Glutamatergic neuron (in vitro differentiated cells): Measurements from ENCODE around the gene AMOTL2. TPM values are rescaled to one million over a fixed set of nuclear protein-coding genes. Genes with fewer than 3 reads are reported as not detected.

Experiments used
- DNase-seq: peaks from one replicate; pipeline ENCODE4 v3.0.0; 2022
- H3K27ac Mint-ChIP-seq: one replicate; pipeline ENCODE4 v1.8.0; 2020; ENCODE audit warnings: mild to moderate bottlenecking, mixed read lengths, inconsistent platforms; ENCODE audit not compliant: unreplicated experiment
- H3K27me3 Mint-ChIP-seq: one replicate; pipeline ENCODE4 v1.8.0; 2020; ENCODE audit warnings: mild to moderate bottlenecking, moderate library complexity, mixed read lengths, inconsistent platforms; ENCODE audit not compliant: unreplicated experiment
- H3K36me3 Mint-ChIP-seq: one replicate; pipeline ENCODE4 v1.8.0; 2020; ENCODE audit warnings: mild to moderate bottlenecking, mixed read lengths, inconsistent platforms; ENCODE audit not compliant: unreplicated experiment
- H3K4me1 Mint-ChIP-seq: one replicate; pipeline ENCODE4 v1.8.0; 2020; ENCODE audit warnings: mild to moderate bottlenecking, low read depth, mixed read lengths, inconsistent platforms; ENCODE audit not compliant: unreplicated experiment
- H3K4me3 Mint-ChIP-seq: one replicate; pipeline ENCODE4 v1.8.0; 2020; ENCODE audit warnings: mild to moderate bottlenecking, mixed read lengths, inconsistent platforms; ENCODE audit not compliant: unreplicated experiment
- H3K9me3 Mint-ChIP-seq: one replicate; pipeline ENCODE4 v1.8.0; 2020; ENCODE audit warnings: mild to moderate bottlenecking, moderate library complexity, mixed read lengths, inconsistent platforms; ENCODE audit not compliant: unreplicated experiment
- CTCF ChIP-seq: fragments of 200-600 bp; sonication (generic); IDR thresholded peaks from one replicate; pipeline ENCODE4 v1.5.0; 2021; ENCODE audit not compliant: partially characterized antibody, unreplicated experiment
- total RNA-seq: library from RNA; stranded (reverse); fragmentation: NEBNext Ultra II Directional; extraction: Animal tissue kit (Norgen Biotek cat#: 25700); gene quantifications from one replicate; pipeline ENCODE4 v1.2.1, GENCODE V29; 2021; ENCODE audit not compliant: unreplicated experiment

AMOTL2 gene
- total RNA-seq, 1 donor from 2014 or later: 38.1 TPM

- Mint-ChIP-seq H3K4me1 (peaks cover 11% of the 10 kb centered on the region), H3K36me3 (peaks cover 7% of the 10 kb centered on the region)
- no peak for DNase-seq
Observed at GRCh38 chr3:134372396-134373270, 1.6 kb downstream of the AMOTL2 start.

GRCh38 chr3:134371542-134372324 is 2.5 kb downstream of the AMOTL2 start:
- Mint-ChIP-seq H3K27ac (no peak overlapping the region), H3K27me3 (peaks cover 33% of the 10 kb centered on the region), H3K36me3 (peaks cover 7% of the 10 kb centered on the region)

More at GRCh38 chr3:134372396-134373270, 1.6 kb downstream of the AMOTL2 start:
- Mint-ChIP-seq H3K27ac (peak overlapping the region; percentile 84), H3K9me3 (peaks cover 26% of the 10 kb centered on the region), H3K27me3 (peaks cover 31% of the 10 kb centered on the region), H3K4me3 (peak overlapping the region; percentile 94)
- no peak for TF ChIP-seq CTCF

GRCh38 chr3:134370611-134371531 is 3.4 kb downstream of the AMOTL2 start:
- Mint-ChIP-seq H3K27ac (no peak overlapping the region), H3K4me3 (peak overlapping the region; percentile 72), H3K36me3 (peaks cover 7% of the 10 kb centered on the region), H3K4me1 (peaks cover 11% of the 10 kb centered on the region), H3K9me3 (peaks cover 23% of the 10 kb centered on the region), H3K27me3 (peaks cover 27% of the 10 kb centered on the region)
- no peak for TF ChIP-seq CTCF
- DNase-seq: no peak

More at GRCh38 chr3:134371542-134372324, 2.5 kb downstream of the AMOTL2 start:
- Mint-ChIP-seq H3K4me3 (peak overlapping the region; percentile 86), H3K9me3 (peaks cover 26% of the 10 kb centered on the region), H3K4me1 (peaks cover 11% of the 10 kb centered on the region)
- TF ChIP-seq CTCF: no peak
- no peak for DNase-seq

GRCh38 chr3:134369861-134370596 is 4.2 kb downstream of the AMOTL2 start:
- Mint-ChIP-seq H3K4me1 (peaks cover 12% of the 10 kb centered on the region), H3K36me3 (peaks cover 14% of the 10 kb centered on the region), H3K27me3 (peaks cover 23% of the 10 kb centered on the region), H3K9me3 (peaks cover 20% of the 10 kb centered on the region), H3K4me3 (no peak overlapping the region), H3K27ac (no peak overlapping the region)
- TF ChIP-seq CTCF: no peak
- DNase-seq: no peak
